Subcutaneous adipose tissue (tissue), 4 donors: ENCODE results near the gene GNLY. TPM values are rescaled to one million over a fixed set of nuclear protein-coding genes. Genes with fewer than 3 reads are reported as not detected.

Source experiments
- CTCF ChIP-seq: fragments of 450-650 bp; IDR thresholded peaks from one replicate; pipeline ENCODE4 v1.5.1; 2016; ENCODE audit warnings: low read depth, mild to moderate bottlenecking, control low read depth, antibody characterized with exemption, moderate library complexity
- small RNA-seq: library from RNA; depleted of rRNA; stranded (forward); fragments of <200 nt; gene quantifications from one replicate; pipeline ENCODE3, GENCODE V24; 2016
- total RNA-seq, 4 donors: library from RNA; depleted of rRNA; stranded (reverse); fragments of >200 nt; gene quantifications; one replicate each; pipeline ENCODE4 v1.1.0, GENCODE V29; 2016

Gene GNLY
- total RNA-seq, 4 donors from 2014 or later, result 4.6 to 10.0 (median 7.5) TPM

GRCh38 chr2:85744741-85745601 is 50.8 kb downstream of the GNLY start:
- TF ChIP-seq CTCF, result no peak

DNA sequence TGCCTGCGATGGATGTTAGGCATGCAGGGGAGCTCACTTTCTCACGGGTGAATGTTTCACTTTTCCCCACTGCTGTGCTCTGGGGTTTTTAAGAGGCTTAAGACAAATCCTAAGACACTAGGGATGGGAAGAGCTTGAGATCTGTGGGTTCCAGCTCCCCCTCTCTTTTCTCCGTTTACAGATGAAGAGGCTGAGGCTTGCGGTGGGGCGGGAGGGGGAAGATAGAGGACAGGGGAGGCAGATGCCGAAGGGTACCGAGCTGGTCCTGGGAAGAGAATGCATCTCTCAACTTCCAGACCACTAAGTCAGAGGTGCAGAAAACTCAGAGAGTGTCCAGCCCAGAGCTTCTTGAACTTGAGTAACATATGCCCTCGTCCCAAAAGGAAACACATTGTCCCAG is 51.5 kb downstream of the GNLY start:
- TF ChIP-seq CTCF, result no peak

DNA sequence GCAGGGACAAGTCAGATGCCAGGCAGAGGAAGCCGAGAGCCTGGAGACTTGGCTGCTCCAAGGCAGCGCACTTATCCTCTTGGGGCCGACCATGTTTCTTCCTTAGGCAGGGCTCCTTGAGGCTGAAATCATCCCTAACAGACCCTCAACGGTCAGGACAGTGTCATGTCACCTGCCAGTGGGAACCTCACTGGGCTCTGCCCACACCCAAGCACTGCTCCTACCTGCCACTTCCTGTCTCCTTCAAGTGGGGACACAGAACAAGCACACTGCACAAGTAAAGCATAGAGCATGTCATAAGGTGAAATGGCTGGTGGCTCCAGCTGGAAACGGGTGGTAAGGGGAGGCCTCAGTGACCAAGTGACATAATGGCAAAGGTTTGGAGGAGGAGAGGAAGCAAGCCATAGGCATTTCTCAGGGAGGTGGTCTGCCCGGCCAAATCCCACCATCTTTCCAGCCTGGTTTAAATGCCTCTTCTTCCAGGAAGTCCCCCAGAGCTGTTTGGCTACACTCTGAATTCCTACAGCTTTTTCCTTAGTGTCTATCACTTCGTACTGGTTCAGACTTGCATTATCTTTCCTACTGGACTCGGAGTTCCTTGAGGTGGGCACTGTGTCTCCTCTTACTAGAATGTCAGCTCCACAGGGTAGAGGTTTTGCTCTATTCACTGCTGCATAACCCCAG is 52.3 kb downstream of the GNLY start:
- no peak for TF ChIP-seq CTCF

- TF ChIP-seq CTCF, result no peak
Measured at GRCh38 chr2:85747441-85747840, 53.3 kb downstream of the GNLY start.

GRCh38 chr2:85748039-85748734 is 54.0 kb downstream of the GNLY start:
- no peak for TF ChIP-seq CTCF

Small RNA genes lying within 50 kb of the gene (small RNA-seq; reads per million reads assigned to genes)
- gene RNU1-38P, result not detected

Other genes starting within 250 kb of the GNLY start
- 100 to 1,000 TPM; 181 to 259 (median 219) TPM for gene MAT2A, start 155.2 kb upstream of the GNLY start, total RNA-seq
- 10 to 100 TPM; 26.5 to 53.3 (median 30.8) TPM for gene GGCX, start 132.9 kb upstream of the GNLY start, total RNA-seq
- gene VAMP8, start 116.8 kb upstream of the GNLY start, total RNA-seq, result 100 to 1,000 TPM in 1 of 4 donors, 10 to 100 TPM in 2, 1 to 10 TPM in 1; 6.2 to 140 (median 34.8) TPM
- 100 to 1,000 TPM in 1 of 4 donors, 10 to 100 TPM in 3; 57.7 to 132 (median 67.7) TPM for gene VAMP5, start 109.9 kb upstream of the GNLY start, total RNA-seq
- gene RNF181, start 98.6 kb upstream of the GNLY start, total RNA-seq, result 100 to 1,000 TPM; 150 to 213 (median 158) TPM
- gene TMEM150A, start 91.7 kb upstream of the GNLY start, total RNA-seq, result 10 to 100 TPM; 14.3 to 21.4 (median 17.6) TPM
- gene C2orf68, start 82.3 kb upstream of the GNLY start, total RNA-seq, result 10 to 100 TPM; 10.1 to 16.7 (median 15.7) TPM
- gene USP39, start 78.2 kb upstream of the GNLY start, total RNA-seq, result 10 to 100 TPM; 45.7 to 77.0 (median 59.3) TPM
- not detected for gene SFTPB, start 26.2 kb upstream of the GNLY start, total RNA-seq
- gene ATOH8, start 59.6 kb downstream of the GNLY start, total RNA-seq, result 100 to 1,000 TPM in 1 of 4 donors, 10 to 100 TPM in 3; 39.8 to 137 (median 61.9) TPM
- 10 to 100 TPM; 38.6 to 56.4 (median 47.8) TPM for gene ST3GAL5, start 194.6 kb downstream of the GNLY start, total RNA-seq